ENCODE results near the gene STXBP6.

The STXBP6 gene

GRCh38 chr14:24790196-24790595, 259.8 kb downstream of the STXBP6 start:
- TF ChIP-seq EZH2phosphoT487 (conservative IDR thresholded peaks at IDR 0.05; ENCODE audit: low read length) = no peak
- TF ChIP-seq, protein P1, sequence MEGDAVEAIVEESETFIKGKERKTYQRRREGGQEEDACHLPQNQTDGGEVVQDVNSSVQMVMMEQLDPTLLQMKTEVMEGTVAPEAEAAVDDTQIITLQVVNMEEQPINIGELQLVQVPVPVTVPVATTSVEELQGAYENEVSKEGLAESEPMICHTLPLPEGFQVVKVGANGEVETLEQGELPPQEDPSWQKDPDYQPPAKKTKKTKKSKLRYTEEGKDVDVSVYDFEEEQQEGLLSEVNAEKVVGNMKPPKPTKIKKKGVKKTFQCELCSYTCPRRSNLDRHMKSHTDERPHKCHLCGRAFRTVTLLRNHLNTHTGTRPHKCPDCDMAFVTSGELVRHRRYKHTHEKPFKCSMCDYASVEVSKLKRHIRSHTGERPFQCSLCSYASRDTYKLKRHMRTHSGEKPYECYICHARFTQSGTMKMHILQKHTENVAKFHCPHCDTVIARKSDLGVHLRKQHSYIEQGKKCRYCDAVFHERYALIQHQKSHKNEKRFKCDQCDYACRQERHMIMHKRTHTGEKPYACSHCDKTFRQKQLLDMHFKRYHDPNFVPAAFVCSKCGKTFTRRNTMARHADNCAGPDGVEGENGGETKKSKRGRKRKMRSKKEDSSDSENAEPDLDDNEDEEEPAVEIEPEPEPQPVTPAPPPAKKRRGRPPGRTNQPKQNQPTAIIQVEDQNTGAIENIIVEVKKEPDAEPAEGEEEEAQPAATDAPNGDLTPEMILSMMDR (IDR thresholded peaks at IDR 0.05; ENCODE audit: insufficient read depth, low read length, poor library complexity, severe bottlenecking) = no peak
- H3K4me3 ChIP-seq (ENCODE audit: insufficient read depth, low read length, poor library complexity, severe bottlenecking) = no peak overlapping the region
- H3K9me3 ChIP-seq (ENCODE audit: insufficient read depth, low read length) = no peaks in the 10 kb centered on the region
- H2AFZ ChIP-seq (ENCODE audit: low read depth, low read length, severe bottlenecking) = no peak overlapping the region
- no peak overlapping the region for H3K27ac ChIP-seq (ENCODE audit: low read depth, low read length)
- no peaks in the 10 kb centered on the region; the same call in 1 of the 2 replicates for H3K27me3 ChIP-seq (ENCODE audit: low read length)
- H3K9ac ChIP-seq (ENCODE audit: low read length) = no peak overlapping the region
- H3F3A ChIP-seq (ENCODE audit: insufficient read depth) = no peaks in the 10 kb centered on the region
- H3K9me2 ChIP-seq (replicated peaks; ENCODE audit: insufficient read depth, low read length) = no peaks in the 10 kb centered on the region
- H4K20me1 ChIP-seq (ENCODE audit: low read depth, low read length) = no peaks in the 10 kb centered on the region
- no peaks in the 10 kb centered on the region for H3K36me3 ChIP-seq (ENCODE audit: low read length)
- no peaks in the 10 kb centered on the region for H3K79me2 ChIP-seq (ENCODE audit: insufficient read depth, low read length)
- H3K4me2 ChIP-seq (ENCODE audit: low read depth, low read length, poor library complexity, severe bottlenecking) = no peak overlapping the region

DNA sequence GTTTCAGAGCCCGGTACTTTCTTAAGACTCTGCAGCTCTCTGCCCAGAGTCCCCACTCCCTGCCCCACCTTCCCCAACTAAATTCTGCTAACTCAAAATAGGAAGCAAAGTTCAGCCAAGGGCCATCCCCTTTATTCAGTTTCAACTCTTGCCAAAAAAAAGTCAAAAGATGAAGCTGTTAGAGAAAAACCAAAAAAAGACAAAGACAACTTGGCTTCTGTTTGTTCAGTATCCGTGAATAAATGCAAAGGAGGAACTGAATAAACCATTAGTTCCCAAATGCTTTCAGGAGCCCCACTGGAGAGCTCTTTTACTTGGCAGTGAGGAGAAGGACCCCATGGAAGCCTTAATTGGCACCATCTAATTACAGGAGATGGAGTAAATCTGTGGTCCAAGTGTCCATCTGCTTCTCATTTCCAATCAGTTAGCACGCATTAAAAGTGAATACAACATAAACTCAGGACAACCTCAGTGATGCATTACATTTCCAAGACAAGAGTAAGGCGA, 260.5 kb downstream of the STXBP6 start:
- Histone ChIP-seq H4K20me1 (ENCODE audit: low read depth, low read length) (no peaks in the 10 kb centered on the region), H3K4me3 (ENCODE audit: insufficient read depth, low read length, poor library complexity, severe bottlenecking) (no peak overlapping the region), H3K27me3 (ENCODE audit: low read length) (no peaks in the 10 kb centered on the region; the same call in 1 of the 2 replicates), H3K9me2 (replicated peaks; ENCODE audit: insufficient read depth, low read length) (no peaks in the 10 kb centered on the region), H3K9me3 (ENCODE audit: insufficient read depth, low read length) (no peaks in the 10 kb centered on the region), H2AFZ (ENCODE audit: low read depth, low read length, severe bottlenecking) (no peak overlapping the region), H3K79me2 (ENCODE audit: insufficient read depth, low read length) (no peaks in the 10 kb centered on the region), H3K27ac (ENCODE audit: low read depth, low read length) (no peak overlapping the region), H3F3A (ENCODE audit: insufficient read depth) (no peaks in the 10 kb centered on the region), H3K36me3 (ENCODE audit: low read length) (no peaks in the 10 kb centered on the region), H3K9ac (ENCODE audit: low read length) (no peak overlapping the region), H3K4me2 (ENCODE audit: low read depth, low read length, poor library complexity, severe bottlenecking) (no peak overlapping the region)
- TF ChIP-seq, protein P1 (IDR thresholded peaks at IDR 0.05; ENCODE audit: insufficient read depth, low read length, poor library complexity, severe bottlenecking) = no peak
- TF ChIP-seq EZH2phosphoT487 (conservative IDR thresholded peaks at IDR 0.05; ENCODE audit: low read length) = no peak

- no peak overlapping the region for H3K9ac ChIP-seq (ENCODE audit: low read length)
- no peak overlapping the region for H2AFZ ChIP-seq (ENCODE audit: low read depth, low read length, severe bottlenecking)
- no peak overlapping the region for H3K4me3 ChIP-seq (ENCODE audit: insufficient read depth, low read length, poor library complexity, severe bottlenecking)
- no peaks in the 10 kb centered on the region for H3F3A ChIP-seq (ENCODE audit: insufficient read depth)
- H3K79me2 ChIP-seq (ENCODE audit: insufficient read depth, low read length) = no peaks in the 10 kb centered on the region
- no peak overlapping the region for H3K4me2 ChIP-seq (ENCODE audit: low read depth, low read length, poor library complexity, severe bottlenecking)
- H3K27ac ChIP-seq (ENCODE audit: low read depth, low read length) = no peak overlapping the region
- TF ChIP-seq EZH2phosphoT487 (conservative IDR thresholded peaks at IDR 0.05; ENCODE audit: low read length) = no peak
- TF ChIP-seq, protein P1 (IDR thresholded peaks at IDR 0.05; ENCODE audit: insufficient read depth, low read length, poor library complexity, severe bottlenecking) = no peak
- no peaks in the 10 kb centered on the region; the same call in 1 of the 2 replicates for H3K27me3 ChIP-seq (ENCODE audit: low read length)
- no peaks in the 10 kb centered on the region for H3K9me3 ChIP-seq (ENCODE audit: insufficient read depth, low read length)
- H4K20me1 ChIP-seq (ENCODE audit: low read depth, low read length) = no peaks in the 10 kb centered on the region
- H3K9me2 ChIP-seq (replicated peaks; ENCODE audit: insufficient read depth, low read length) = no peaks in the 10 kb centered on the region
- H3K36me3 ChIP-seq (ENCODE audit: low read length) = no peaks in the 10 kb centered on the region
These were observed 264.2 kb downstream of the STXBP6 start for GRCh38 chr14:24785698-24786097.

Data from SU-DHL-6 (cell line).